Measurements from ENCODE around the gene UBR4.

The UBR4 gene

DNA sequence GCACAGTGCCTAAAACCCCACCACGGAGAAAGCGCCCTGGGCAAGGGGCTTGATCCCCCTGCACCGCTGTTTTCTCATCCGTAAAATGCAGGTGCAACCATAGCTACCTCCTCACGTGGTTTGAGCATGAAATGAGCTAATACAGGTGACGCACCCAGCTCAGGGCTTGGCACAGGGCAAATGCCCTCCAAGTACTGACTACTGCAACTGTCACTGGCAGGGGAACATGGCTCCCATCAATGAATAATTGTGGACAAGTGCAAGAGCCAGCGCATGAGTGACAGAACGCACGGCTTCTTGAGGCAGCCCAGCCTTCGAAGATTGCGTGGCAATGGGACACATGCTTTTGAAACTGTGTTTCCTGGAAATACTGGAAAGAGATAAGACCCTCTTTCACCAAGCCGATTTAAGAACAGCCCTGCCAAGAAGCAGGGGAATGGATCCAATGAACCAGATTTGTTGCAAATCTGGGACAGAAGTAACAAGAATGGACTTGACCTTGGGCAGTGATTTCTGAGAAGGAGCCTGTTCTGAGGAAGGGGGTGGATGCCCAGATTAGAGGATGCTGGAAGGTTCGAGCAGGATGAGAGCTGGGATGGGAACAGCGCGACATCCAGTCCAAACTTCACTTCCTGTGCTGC lies 160.8 kb downstream of the UBR4 start:
- DNase-seq = no peak

DNA sequence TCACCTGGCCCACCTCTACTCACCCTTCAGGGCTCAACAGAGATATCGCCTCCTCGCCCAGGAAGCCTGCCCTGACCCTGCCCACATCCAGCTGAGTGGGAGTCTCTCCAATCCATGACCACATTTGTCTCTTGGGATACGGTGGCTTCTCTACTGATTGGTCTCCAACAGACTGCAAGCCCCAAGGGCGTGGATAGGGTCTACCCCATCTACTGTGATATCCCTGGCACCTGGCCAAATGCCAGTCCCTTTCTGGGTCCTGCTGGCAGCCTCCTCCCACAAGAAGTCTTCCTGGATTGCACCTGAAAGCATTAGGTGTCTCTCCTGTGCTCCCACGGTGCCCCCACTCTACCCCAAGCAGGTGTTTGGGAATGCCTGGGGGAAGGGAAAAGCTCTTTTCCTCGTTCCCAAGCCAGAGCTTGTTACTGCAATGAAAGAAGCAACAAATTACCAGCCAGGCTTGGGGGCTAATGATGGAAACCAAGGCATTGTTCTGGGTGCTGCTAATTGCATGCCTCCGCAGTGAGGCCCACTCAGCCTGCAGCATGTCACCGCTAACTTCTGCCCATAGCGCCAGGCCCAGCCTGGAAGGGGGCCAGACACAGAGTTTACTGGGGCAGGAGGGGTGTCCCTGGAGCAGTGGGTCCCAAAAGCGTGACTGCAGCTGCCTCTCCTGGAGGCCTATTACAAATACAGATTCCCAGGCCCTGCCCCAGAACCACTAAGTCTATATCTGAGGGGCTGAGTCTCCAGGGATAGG lies 162.9 kb downstream of the UBR4 start:
- no peak for DNase-seq

DNA sequence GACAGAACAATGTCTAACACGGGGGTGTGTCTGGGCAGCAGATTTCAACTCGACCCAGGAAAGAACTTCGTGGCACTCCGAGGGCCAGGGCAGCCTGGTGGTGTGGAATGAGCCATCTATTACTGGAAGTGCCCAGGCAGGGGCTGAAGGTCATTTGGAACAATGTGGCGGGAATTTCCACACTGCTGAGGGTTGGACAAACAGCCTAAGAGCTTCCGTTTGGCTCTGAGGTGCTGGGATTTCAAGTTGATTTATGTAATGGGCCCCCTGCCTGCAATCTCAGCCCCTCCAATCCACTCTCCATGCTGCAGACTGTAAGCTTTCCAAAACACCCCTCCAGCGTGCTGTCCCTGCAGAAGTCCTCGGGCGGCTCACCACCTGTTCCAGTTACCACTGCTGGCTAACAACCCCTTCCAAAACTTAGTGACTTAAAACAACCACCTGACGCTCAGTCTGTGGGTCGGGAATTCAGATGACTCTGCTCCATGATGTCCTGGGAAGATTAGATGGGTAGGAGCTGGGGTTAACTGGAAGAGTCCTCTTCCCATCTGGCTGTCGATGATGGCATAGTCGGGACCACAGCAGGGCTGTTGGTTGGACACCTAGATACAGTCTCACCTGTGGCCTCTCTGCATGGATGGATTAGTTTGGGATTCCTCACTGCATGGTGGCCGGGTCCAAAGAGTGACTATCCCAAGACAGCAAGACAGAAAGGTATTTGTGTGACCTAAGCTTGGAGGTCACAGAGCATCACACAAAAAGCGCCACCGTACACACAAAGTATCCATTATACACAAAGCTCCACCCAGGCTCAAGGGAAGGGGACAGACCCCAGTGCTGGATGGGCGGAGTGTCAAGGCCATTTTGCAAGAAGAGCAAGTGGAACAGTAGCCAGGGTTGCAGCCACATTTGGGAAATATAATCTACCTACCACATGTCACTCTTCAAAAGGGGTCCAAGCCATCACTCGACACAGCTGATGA lies 163.9 kb downstream of the UBR4 start:
- no peak for DNase-seq

DNA sequence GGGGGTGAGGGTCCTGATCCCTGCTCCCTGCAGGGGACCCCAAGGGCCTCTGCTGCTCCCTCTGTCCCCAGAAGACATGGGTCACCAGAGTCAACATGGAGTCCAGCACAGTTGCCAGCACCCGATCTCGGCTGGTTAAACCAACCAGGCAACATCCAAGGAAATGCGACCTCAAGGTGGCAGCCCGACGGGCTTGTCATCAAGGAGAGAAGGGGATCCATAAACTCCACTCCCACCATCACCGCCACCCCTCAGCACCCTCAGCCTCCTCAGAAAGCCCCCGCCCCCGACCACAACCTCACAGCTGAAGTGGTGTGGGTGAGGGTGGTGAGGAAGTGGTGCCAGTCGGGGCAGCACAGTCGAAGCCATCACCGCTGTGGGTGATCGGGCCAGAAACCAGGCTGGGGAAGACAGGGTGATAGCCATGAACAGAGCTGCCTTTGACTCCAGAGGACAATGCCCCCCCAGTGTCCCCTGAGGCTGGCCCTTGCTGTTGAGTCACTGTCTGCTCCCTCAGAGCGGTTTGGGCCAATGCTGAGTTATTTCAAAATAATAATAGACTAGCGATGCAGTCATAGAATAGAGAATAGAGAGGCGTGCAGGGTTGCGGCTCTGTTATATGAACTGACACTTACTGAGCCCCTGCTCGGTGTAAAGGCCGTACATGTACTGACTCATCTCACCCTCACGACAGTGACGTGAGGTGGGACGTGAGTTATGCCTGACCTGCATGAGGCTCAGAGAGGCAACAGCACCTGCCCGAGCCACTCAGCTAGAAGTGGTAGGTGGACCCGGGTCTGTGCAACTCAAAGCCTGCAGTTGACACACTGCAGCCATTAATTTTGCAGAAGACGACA lies 164.9 kb downstream of the UBR4 start:
- peak; percentile 52 for DNase-seq

- DNase-seq = no peak
Measured at GRCh38 chr1:19044471-19044870, 165.6 kb downstream of the UBR4 start.

DNA sequence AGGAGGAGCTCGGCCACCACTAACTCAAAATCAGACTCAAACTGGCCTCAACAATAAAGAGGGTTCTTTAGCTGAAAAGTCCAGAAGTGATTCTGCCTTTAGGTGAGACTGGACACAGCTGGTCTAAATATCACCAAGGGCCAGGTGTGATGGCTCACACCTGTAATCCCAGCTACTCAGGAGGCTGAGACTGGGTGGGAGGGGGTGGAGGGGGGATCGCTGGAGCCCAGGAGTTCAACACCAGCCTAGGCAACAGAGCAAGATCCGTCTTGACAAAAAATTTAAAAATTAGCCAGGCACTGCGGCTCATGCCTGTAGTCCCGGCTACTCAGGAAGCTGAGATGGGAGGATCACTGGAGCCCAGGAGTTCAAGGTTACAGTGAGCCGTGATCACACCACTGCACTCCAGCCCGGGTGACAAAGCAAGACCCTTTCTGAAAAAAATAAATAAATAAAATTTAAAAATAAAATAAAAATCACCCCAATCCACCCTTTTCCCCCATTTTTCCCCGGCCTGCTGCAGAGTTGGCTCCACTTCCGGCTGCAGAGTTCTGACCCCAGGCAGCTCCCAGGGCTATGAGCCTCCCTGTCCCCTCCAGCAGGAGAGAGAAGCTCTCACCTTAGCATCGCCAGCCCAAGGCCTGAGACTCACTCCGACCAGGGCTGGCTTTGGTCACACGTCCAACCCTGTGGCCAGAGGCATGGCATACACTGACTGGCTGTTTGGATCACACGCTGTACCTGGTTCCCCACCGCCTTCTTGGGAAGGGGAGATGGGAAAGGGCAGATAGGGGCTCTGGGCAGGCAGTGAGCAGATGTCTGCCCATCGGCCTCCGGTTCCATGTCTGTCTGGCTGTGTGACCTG lies 166.3 kb downstream of the UBR4 start:
- no peak for DNase-seq

GRCh38 chr1:19042675-19043578 lies 167.1 kb downstream of the UBR4 start:
- DNase-seq = no peak

DNA sequence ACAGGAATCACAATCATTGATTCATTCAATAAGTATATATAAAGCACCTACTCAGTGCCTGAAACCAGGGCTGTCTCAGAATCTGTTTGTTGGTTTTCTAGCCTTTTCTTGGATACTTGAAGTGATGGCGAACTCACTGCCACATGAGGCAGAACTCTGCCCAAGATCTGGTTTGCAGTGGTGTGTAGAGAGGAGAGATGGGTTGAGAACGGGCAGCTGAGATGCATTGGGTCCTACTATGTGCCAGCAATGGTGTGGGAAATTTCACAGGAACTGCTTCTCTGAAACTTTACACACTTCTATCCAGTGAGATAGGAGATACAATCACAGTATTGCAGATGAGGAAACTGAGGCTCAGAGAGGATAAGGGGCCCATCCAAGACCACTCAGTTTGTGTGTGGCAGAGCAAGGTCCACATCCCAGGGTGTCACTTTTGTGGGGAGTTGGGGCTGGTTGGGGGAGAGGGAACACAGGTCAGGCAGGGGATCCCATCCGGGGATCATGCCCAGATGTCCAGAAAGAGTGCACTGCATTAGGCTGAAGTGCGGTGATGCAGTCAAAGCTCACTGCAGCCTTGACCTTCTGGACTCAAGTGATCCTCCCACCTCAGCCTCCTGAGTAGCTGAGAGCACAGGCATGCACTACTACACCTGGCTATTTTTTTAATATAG lies 169.9 kb downstream of the UBR4 start:
- DNase-seq = no peak

DNA sequence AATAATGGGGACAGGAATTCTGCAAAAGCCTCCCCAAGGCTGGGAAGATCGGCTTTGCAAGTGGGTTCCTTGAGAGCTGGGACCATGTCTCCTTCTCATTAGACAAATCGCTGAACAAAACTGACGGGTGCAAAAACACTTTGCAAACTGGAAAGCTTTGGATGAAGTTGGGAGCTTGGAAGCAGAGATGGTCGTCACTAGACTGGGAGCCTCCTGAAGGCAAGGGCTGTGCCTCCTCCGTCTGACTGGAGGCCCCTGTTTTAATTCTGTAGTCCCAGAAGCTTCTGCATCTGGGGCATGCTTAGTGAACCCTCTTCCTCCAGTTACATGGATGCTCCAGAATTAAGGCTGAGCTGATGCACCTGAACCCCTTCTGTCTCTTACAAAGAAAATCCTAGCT lies 171.3 kb downstream of the UBR4 start:
- DNase-seq = no peak

GRCh38 chr1:19038096-19038495 lies 172.0 kb downstream of the UBR4 start:
- DNase-seq = no peak

- DNase-seq = no peak
Measured at GRCh38 chr1:19037659-19038058, 172.4 kb downstream of the UBR4 start.

DNA sequence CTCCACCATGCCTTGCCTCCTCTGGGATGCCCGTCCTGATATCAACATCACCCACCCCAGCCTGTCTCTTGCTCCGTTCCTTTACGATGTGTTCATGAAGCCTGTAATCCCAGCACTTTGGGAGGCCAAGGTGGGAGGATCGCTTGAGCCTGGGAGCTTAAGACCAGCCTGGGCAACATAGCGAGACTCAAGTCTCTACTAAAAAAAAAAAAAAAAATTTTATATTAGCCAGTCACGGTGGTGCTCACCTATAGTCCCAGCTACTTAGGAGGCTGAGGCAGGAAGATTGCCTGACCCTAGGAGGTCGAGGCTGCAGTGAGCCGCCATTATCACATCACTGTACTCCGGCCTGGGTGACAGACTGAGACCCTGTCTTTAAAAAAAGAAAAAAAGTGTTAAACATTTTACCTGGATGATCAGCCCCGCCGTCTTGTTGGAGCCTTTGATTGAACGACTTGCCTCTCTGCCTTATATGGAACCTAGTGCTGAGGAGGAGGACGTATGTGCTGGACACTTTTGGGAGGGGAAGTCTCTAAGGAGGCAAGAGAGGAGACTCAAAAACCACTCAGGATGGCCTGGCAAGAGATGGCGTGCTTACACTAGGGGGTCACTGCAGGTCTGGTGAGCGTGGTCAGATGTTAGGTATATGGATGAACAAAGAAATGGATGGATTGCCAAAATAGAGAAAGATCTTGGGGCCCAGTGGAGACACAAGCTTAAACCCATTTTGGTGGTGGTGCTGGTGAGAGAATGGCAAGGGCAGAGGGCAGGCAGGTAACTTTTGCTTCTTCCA lies 173.1 kb downstream of the UBR4 start:
- no peak for DNase-seq

- no peak for DNase-seq
Measured at GRCh38 chr1:19036041-19036812, 173.8 kb downstream of the UBR4 start.

- DNase-seq = no peak
Measured at GRCh38 chr1:19035377-19036040, 174.6 kb downstream of the UBR4 start.

GRCh38 chr1:19034721-19035120 lies 175.3 kb downstream of the UBR4 start:
- DNase-seq = no peak

GRCh38 chr1:19033926-19034680 lies 176.0 kb downstream of the UBR4 start:
- DNase-seq = peak; percentile 47

GRCh38 chr1:19033515-19033839 lies 176.6 kb downstream of the UBR4 start:
- DNase-seq = no peak

Measured in T1000 (cell line).